GM18517 (cell line): ENCODE data around the gene ACO2.
"Not testable (repeated sequence)": the region's sequence is repeated elsewhere in the genome, so short reads cannot be mapped to it uniquely, and the experiment has no call there.

Source experiments
- ATAC-seq: cut with Tn5 transposase; IDR thresholded peaks from one replicate; pipeline ENCODE4 v1.9.1; 2021; ENCODE audit warnings: mild to moderate bottlenecking, moderate library complexity; ENCODE audit not compliant: unreplicated experiment

ACO2 gene

GRCh38 chr22:41563051-41563711, 94.3 kb downstream of the ACO2 start:
- no peak for ATAC-seq

- ATAC-seq: no peak
Observed at GRCh38 chr22:41564563-41564962, 95.6 kb downstream of the ACO2 start.

GRCh38 chr22:41565403-41566054, 96.6 kb downstream of the ACO2 start:
- ATAC-seq: no peak

- no peak for ATAC-seq
Observed at GRCh38 chr22:41567512-41567768, 98.5 kb downstream of the ACO2 start.

GRCh38 chr22:41568811-41569210, 99.9 kb downstream of the ACO2 start:
- ATAC-seq: no peak

GRCh38 chr22:41570221-41570620, 101.3 kb downstream of the ACO2 start:
- ATAC-seq: no peak

GRCh38 chr22:41571786-41572185, 102.9 kb downstream of the ACO2 start:
- ATAC-seq: no peak

GRCh38 chr22:41572305-41572704, 103.4 kb downstream of the ACO2 start:
- not testable (repeated sequence) for ATAC-seq

GRCh38 chr22:41573677-41574076, 104.8 kb downstream of the ACO2 start:
- ATAC-seq: no peak

- no peak for ATAC-seq
Observed at GRCh38 chr22:41574847-41575381, 106.0 kb downstream of the ACO2 start.

GRCh38 chr22:41575533-41575932, 106.6 kb downstream of the ACO2 start:
- ATAC-seq: no peak

GRCh38 chr22:41576877-41577276, 108.0 kb downstream of the ACO2 start:
- no peak for ATAC-seq

- no peak for ATAC-seq
Observed at GRCh38 chr22:41578114-41578513, 109.2 kb downstream of the ACO2 start.
